Cardiac muscle cell (in vitro differentiated cells and primary cell): ENCODE measurements around the gene CEP19. TPM values are rescaled to one million over a fixed set of nuclear protein-coding genes. Genes with fewer than 3 reads are reported as not detected.

Experiments
- DNase-seq, 2 donors: peaks; one replicate each; pipeline versions ENCODE4 v3.0.0 to v3.0.0-alpha.2; 2010 to 2017; ENCODE audit warnings: low read depth in 1 of 2, low spot score in 1 of 2
- H3K27ac ChIP-seq: fragments of 200-600 bp; sonication (generic); 2 replicates; pipeline ENCODE4 v1.5.1; 2016
- H3K27me3 ChIP-seq: fragments of 200-600 bp; sonication (generic); 2 replicates; pipeline ENCODE4 v1.6.0; 2016; ENCODE audit warnings: control low read depth
- H3K36me3 ChIP-seq: fragments of 200-600 bp; sonication (generic); 2 replicates; pipeline ENCODE4 v1.5.1; 2016; ENCODE audit warnings: control low read depth
- H3K4me1 ChIP-seq: fragments of 200-600 bp; sonication (generic); 2 replicates; pipeline ENCODE4 v1.8.1; 2017; ENCODE audit warnings: low read depth, mild to moderate bottlenecking, mixed run types
- H3K4me3 ChIP-seq: fragments of 200-600 bp; sonication (generic); 2 replicates; pipeline ENCODE4 v1.5.1; 2016; ENCODE audit warnings: mild to moderate bottlenecking
- H3K9me3 ChIP-seq: fragments of 200-600 bp; sonication (generic); 2 replicates; pipeline ENCODE4 v1.5.1; 2017; ENCODE audit warnings: low read depth, mild to moderate bottlenecking, control low read depth
- CTCF ChIP-seq: IDR thresholded peaks from 2 replicates; pipeline ENCODE4 v1.5.1; 2012; ENCODE audit warnings: low read depth, mild to moderate bottlenecking, low read length
- polyA plus RNA-seq: library from polyadenylated mRNA; unstranded; fragments of >200 nt; fragmentation: Nextera tagmentation; extraction: Ambion mirVana; gene quantifications from 2 replicates; pipeline ENCODE4 v1.2.1, GENCODE V29; 2016
- total RNA-seq: library from RNA; depleted of rRNA; stranded (reverse); fragments of >200 nt; gene quantifications from 2 replicates; pipeline ENCODE4 v1.2.3, GENCODE V29; 2016

Gene CEP19
- total and polyA plus RNA-seq, 2 experiments from 2014 or later = 2.9 to 9.3 TPM

GRCh38 chr3:196660381-196661166 is 51.5 kb downstream of the CEP19 start:
- DNase-seq = no peak
- Histone ChIP-seq H3K9me3 (no peaks in the 10 kb centered on the region), H3K4me3 (no peak overlapping the region), H3K27ac (no peak overlapping the region), H3K4me1 (no peaks in the 10 kb centered on the region), H3K36me3 (no peaks in the 10 kb centered on the region), H3K27me3 (no peaks in the 10 kb centered on the region)
- TF ChIP-seq CTCF = no peak

- no peaks in the 10 kb centered on the region for H3K4me1 ChIP-seq
- H3K4me3 ChIP-seq = no peak overlapping the region
- H3K27me3 ChIP-seq = no peaks in the 10 kb centered on the region
- H3K9me3 ChIP-seq = no peaks in the 10 kb centered on the region
- no peak overlapping the region for H3K27ac ChIP-seq
- no peak for TF ChIP-seq CTCF
- H3K36me3 ChIP-seq = no peaks in the 10 kb centered on the region
- no peak for DNase-seq
These were observed 52.1 kb downstream of the CEP19 start for GRCh38 chr3:196659901-196660351.

Other genes starting within 250 kb of the CEP19 start
- 14.7 and 19.0 TPM in 2 replicates for gene RNF168, start 208.5 kb downstream of the CEP19 start, total RNA-seq
- gene RNF168, start 208.5 kb downstream of the CEP19 start, polyA plus RNA-seq = 9.9 and 11.1 TPM in 2 replicates
- 0.45 and 0.99 TPM in 2 replicates for gene SMCO1, start 196.9 kb downstream of the CEP19 start, total RNA-seq
- 1.7 and 2.3 TPM in 2 replicates for gene SMCO1, start 196.9 kb downstream of the CEP19 start, polyA plus RNA-seq
- 8.9 and 10.3 TPM in 2 replicates for gene WDR53, start 143.7 kb downstream of the CEP19 start, total RNA-seq
- gene WDR53, start 143.7 kb downstream of the CEP19 start, polyA plus RNA-seq = 9.5 and 11.2 TPM in 2 replicates
- gene FBXO45, start 143.6 kb downstream of the CEP19 start, total RNA-seq = 4.7 and 5.9 TPM in 2 replicates
- gene FBXO45, start 143.6 kb downstream of the CEP19 start, polyA plus RNA-seq = 9.1 TPM in 2 replicates
- 1.3 and 1.6 TPM in 2 replicates for gene NRROS, start 72.6 kb downstream of the CEP19 start, total RNA-seq
- not detected in 2 replicates for gene NRROS, start 72.6 kb downstream of the CEP19 start, polyA plus RNA-seq
- gene PIGX, start 127 bp upstream of the CEP19 start, total RNA-seq = 21.7 and 61.3 TPM in 2 replicates
- gene PIGX, start 127 bp upstream of the CEP19 start, polyA plus RNA-seq = 54.5 and 61.2 TPM in 2 replicates
- 19.1 and 48.6 TPM in 2 replicates for gene PAK2, start 27.6 kb upstream of the CEP19 start, total RNA-seq
- gene PAK2, start 27.6 kb upstream of the CEP19 start, polyA plus RNA-seq = 18.5 and 35.4 TPM in 2 replicates
- gene SENP5, start 155.7 kb upstream of the CEP19 start, total RNA-seq = 30.5 and 34.1 TPM in 2 replicates
- 8.1 and 11.1 TPM in 2 replicates for gene SENP5, start 155.7 kb upstream of the CEP19 start, polyA plus RNA-seq
- gene NCBP2, start 230.3 kb upstream of the CEP19 start, total RNA-seq = 51.8 and 52.9 TPM in 2 replicates
- 98.9 and 106 TPM in 2 replicates for gene NCBP2, start 230.3 kb upstream of the CEP19 start, polyA plus RNA-seq